GM12878 (cell line): ENCODE results near the gene RRN3. TPM values are rescaled to one million over a fixed set of nuclear protein-coding genes. Genes with fewer than 3 reads are reported as not detected.

Source experiments
- ATAC-seq: fragments of 200-7000 bp; cut with Tn5 transposase; 3 replicates; pipeline ENCODE4 v1.9.1; 2020; ENCODE audit warnings: mild to moderate bottlenecking, moderate library complexity
- BruUV-seq: library from RNA; stranded (reverse); fragments of 400-500 nt; replicated peaks from 2 replicates; lab custom pipeline; 2021; lab: Mats Ljungman, UMichigan
- CTCF ChIA-PET: fragments of 300-600 bp; sonication (Branson Sonifier 250); formaldehyde crosslinking; extraction: SDS; loops from one replicate; lab custom pipeline; 2021; ENCODE audit warnings: inconsistent platforms; lab: Yijun Ruan, JAX
- POLR2A ChIA-PET: fragments of 350-600 bp; formaldehyde crosslinking; extraction: SDS; loops from one replicate; lab custom pipeline; 2021; ENCODE audit warnings: inconsistent platforms; lab: Charles Lee
- RAD21 ChIA-PET: fragments of 300-600 bp; sonication (Branson Sonifier 250); formaldehyde crosslinking; loops from one replicate; lab custom pipeline; 2023; ENCODE audit warnings: antibody characterized with exemption; ENCODE audit not compliant: unreplicated experiment; lab: Charles Lee
- SMC1A ChIA-PET: fragments of 300-600 bp; sonication (Branson Sonifier 250); formaldehyde crosslinking; loops from one replicate; lab custom pipeline; 2023; ENCODE audit not compliant: unreplicated experiment, uncharacterized antibody; lab: Charles Lee
- DNase-seq: peaks from one replicate; pipeline ENCODE4 v3.0.0-alpha.2; 2011; ENCODE audit warnings: low read depth, low spot score
- FAIRE-seq: peaks from 3 replicates; lab custom pipeline; 2011; peaks lifted over from hg19 to GRCh38; lab: Jason Lieb, UNC
- H2AFZ ChIP-seq: 2 replicates; pipeline ENCODE4 v1.6.0; 2011; ENCODE audit warnings: low read depth, low read length, control low read depth; ENCODE audit not compliant: control insufficient read depth
- H3K27ac ChIP-seq: 2 replicates; pipeline ENCODE4 v1.5.1; 2011; ENCODE audit warnings: control low read depth; ENCODE audit not compliant: control insufficient read depth, insufficient read depth
- H3K27me3 ChIP-seq, 2 experiments: replicated peaks in 1 of 2; 2 replicates each; pipeline versions ENCODE4 v1.6.0 to v1.6.1; 2011; ENCODE audit warnings: low read length in 1 of 2; ENCODE audit not compliant: control insufficient read depth in 2 of 2, insufficient read depth in 2 of 2
- H3K36me3 ChIP-seq, 2 experiments: 2 replicates each; pipeline ENCODE4 v1.5.1; 2011; ENCODE audit warnings: low read length in 1 of 2; ENCODE audit not compliant: control insufficient read depth in 2 of 2, insufficient read depth in 2 of 2
- H3K4me1 ChIP-seq: 2 replicates; pipeline ENCODE4 v1.6.1; 2011; ENCODE audit warnings: mild to moderate bottlenecking, low read length, moderate library complexity, mixed read lengths; ENCODE audit not compliant: control insufficient read depth, insufficient read depth
- H3K4me2 ChIP-seq: 2 replicates; pipeline ENCODE4 v1.6.0; 2011; ENCODE audit warnings: control low read depth; ENCODE audit not compliant: control insufficient read depth, insufficient read depth
- H3K4me3 ChIP-seq: fragments of 200-600 bp; sonication (generic); 2 replicates; pipeline ENCODE4 v1.5.1; 2016
- H3K79me2 ChIP-seq: 2 replicates; pipeline ENCODE4 v1.6.0; 2011; ENCODE audit warnings: low read length; ENCODE audit not compliant: control insufficient read depth, insufficient read depth
- H3K9ac ChIP-seq: 2 replicates; pipeline ENCODE4 v1.8.0; 2011; ENCODE audit warnings: low read length, control low read depth, mixed read lengths; ENCODE audit not compliant: control insufficient read depth, insufficient read depth
- H3K9me3 ChIP-seq: replicated peaks from 3 replicates; pipeline ENCODE4 v1.5.1; 2011; ENCODE audit warnings: mild to moderate bottlenecking, low read length; ENCODE audit not compliant: control insufficient read depth, insufficient read depth
- H4K20me1 ChIP-seq: 2 replicates; pipeline ENCODE4 v1.6.0; 2011; ENCODE audit not compliant: control insufficient read depth, insufficient read depth
- CREB1 ChIP-seq: IDR thresholded peaks from 2 replicates; pipeline ENCODE4 v1.6.1; 2012; ENCODE audit warnings: low read depth, mild to moderate bottlenecking, inconsistent platforms
- E4F1 ChIP-seq: fragments of 450-650 bp; IDR thresholded peaks from 2 replicates; pipeline ENCODE4 v1.6.1; 2018; ENCODE audit warnings: borderline replicate concordance, mild to moderate bottlenecking; ENCODE audit not compliant: partially characterized antibody
- WGBS: methylation state at CpG from one replicate; pipeline ENCODE4 v1.1.6; 2016; ENCODE audit warnings: low lambda C conversion rate; ENCODE audit not compliant: insufficient replicate concordance, insufficient coverage; ENCODE audit errors: missing lambda C conversion rate; 5-methylcytosine and 5-hydroxymethylcytosine counted together
- in situ Hi-C: fragments of 300-500 bp; cut with MboI; formaldehyde crosslinking; loops from 9 replicates; pipeline ENCODE4 v1.14.3; 2018; ENCODE audit warnings: mixed read lengths
- intact Hi-C: fragments of 100-400 bp; cut with micrococcal nuclease; formaldehyde crosslinking; loops from one replicate; pipeline ENCODE4 v1.14.2; 2022; ENCODE audit not compliant: unreplicated experiment
- polyA plus RNA-seq, 11 experiments: library from polyadenylated mRNA; depleted of rRNA in 4 of 11; unstranded in 6 of 11; stranded (reverse) in 5 of 11; fragments of >200 nt; fragmentation: Nextera tagmentation in 4 of 11; fragmentation: Illumina TruSeq in 1 of 11; extraction: Ambion mirVana in 4 of 11; extraction: Trizol in 1 of 11; gene quantifications; 1 replicate in 1 of 11; 2 replicates in 10 of 11; pipeline versions ENCODE4 v1.2.1 to v1.2.3, GENCODE V29; 2011 to 2016; ENCODE audit warnings: inconsistent platforms in 2 of 11, missing spikeins in 2 of 11, low read depth in 1 of 11
- total RNA-seq, 4 experiments: library from RNA; depleted of rRNA in 3 of 4; stranded (reverse); fragments of >200 nt in 3 of 4; fragmentation: Illumina TruSeq in 1 of 4; extraction: Trizol in 1 of 4; gene quantifications; 2 replicates each; pipeline versions ENCODE4 v1.2.1 to v1.2.3, GENCODE V29; 2013 to 2021
- TF ChIP-seq, protein P1 (sequence below): fragments of 450-650 bp; IDR thresholded peaks from 2 replicates; pipeline ENCODE4 v1.6.1; 2016; ENCODE audit warnings: mild to moderate bottlenecking

The RRN3 gene
- total and polyA plus RNA-seq, 10 of the 15 experiments (the other 5 are each of a cell fraction or from before 2014, with no cell fraction given): 21.9 to 55.5 (median 33.2) TPM

GRCh38 chr16:15055141-15056053 lies 38.7 kb downstream of the RRN3 start (continued):
- TF ChIP-seq E4F1: no peak

DNA sequence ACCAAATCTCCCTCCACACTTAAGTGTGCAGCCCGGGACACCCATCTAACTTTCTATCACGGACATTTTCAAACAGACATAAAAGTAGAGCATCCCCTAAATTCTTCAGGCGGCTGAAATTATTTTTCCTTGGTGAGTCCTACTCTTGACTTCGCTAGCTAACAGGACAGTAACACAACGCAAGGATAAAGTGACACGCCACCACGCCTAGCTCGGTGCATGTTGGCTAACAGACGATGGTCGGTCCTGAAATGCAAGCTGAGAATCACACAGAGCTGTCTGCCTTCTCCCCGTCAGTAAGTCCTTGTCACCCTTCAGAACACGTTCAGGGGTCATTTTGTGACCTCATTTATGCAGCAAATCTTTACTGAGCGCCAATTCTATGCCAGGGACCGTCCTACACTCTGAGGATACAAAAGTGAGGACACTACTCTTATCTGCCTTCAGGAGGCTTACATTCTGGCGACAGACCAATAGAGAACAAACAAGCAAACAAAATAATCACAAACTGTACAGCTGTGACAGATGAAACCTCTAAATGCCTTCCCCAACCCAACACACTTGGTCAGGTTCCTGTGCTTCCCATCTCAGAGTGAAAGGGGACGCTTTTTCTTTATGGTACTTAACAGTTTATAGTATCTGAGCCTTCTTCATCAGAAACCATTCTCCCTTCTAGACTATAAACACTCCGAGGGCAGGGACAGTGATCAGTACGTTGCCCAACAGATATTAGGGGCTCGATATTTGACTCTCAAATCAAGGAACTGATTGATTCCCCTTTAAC lies 39.5 kb downstream of the RRN3 start:
- Histone ChIP-seq H3K4me1 (no peaks in the 10 kb centered on the region; the same call in 1 of the 2 replicates), H3K9ac (peak overlapping the region; percentile 87), H3K4me3 (peak overlapping the region; percentile 98), H3K79me2 (peaks cover 12% of the 10 kb centered on the region), H4K20me1 (no peaks in the 10 kb centered on the region), H3K36me3 (peaks cover 3% of the 10 kb centered on the region in 2 experiments; a peak in 3 of 4 replicates), H3K27me3 (no peaks in the 10 kb centered on the region), H3K9me3 (no peaks in the 10 kb centered on the region), H3K27ac (no peak overlapping the region), H2AFZ (peak overlapping the region; percentile 84), H3K4me2 (peak overlapping the region; percentile 82)
- in situ Hi-C loops: no loop called here
- DNase-seq (no peak), FAIRE-seq (no peak), ATAC-seq (no peak)
- intact Hi-C loops: no loop called here
- RAD21 ChIA-PET: no interaction called here
- BruUV-seq: TSS peak; percentile 61
- 85% methylated on average over 19 of the region's 19 CpGs for WGBS
- no peak for TF ChIP-seq CREB1
- TF ChIP-seq, protein P1, sequence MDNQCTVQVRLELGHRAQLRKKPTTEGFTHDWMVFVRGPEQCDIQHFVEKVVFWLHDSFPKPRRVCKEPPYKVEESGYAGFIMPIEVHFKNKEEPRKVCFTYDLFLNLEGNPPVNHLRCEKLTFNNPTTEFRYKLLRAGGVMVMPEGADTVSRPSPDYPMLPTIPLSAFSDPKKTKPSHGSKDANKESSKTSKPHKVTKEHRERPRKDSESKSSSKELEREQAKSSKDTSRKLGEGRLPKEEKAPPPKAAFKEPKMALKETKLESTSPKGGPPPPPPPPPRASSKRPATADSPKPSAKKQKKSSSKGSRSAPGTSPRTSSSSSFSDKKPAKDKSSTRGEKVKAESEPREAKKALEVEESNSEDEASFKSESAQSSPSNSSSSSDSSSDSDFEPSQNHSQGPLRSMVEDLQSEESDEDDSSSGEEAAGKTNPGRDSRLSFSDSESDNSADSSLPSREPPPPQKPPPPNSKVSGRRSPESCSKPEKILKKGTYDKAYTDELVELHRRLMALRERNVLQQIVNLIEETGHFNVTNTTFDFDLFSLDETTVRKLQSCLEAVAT: 0 out of 2 replicates have a peak, but pooled peaks have one; percentile 16
- CTCF ChIA-PET: no interaction called here
- POLR2A ChIA-PET: no interaction called here
- SMC1A ChIA-PET: no interaction called here
